HG03439 (cell line): ENCODE results near the gene SETD4.
"Not testable (repeated sequence)": the region's sequence is repeated elsewhere in the genome, so short reads cannot be mapped to it uniquely, and the experiment has no call there.

Experiments used
- ATAC-seq: cut with Tn5 transposase; IDR thresholded peaks from one replicate; pipeline ENCODE4 v1.9.1; 2021; ENCODE audit warnings: mild to moderate bottlenecking, moderate library complexity; ENCODE audit not compliant: unreplicated experiment

SETD4 gene

GRCh38 chr21:36060159-36060921 is at the start of gene SETD4:
Gene SETD4, minus strand, starts transcription at chr21:36060526. Its CDS starts 1,638 bp downstream, at chr21:36058888.
- peak; percentile 85 for ATAC-seq

GRCh38 chr21:36109868-36110267 is 49.5 kb upstream of the SETD4 start:
- ATAC-seq, result no peak

GRCh38 chr21:36105327-36105842 is 45.1 kb upstream of the SETD4 start:
- no peak for ATAC-seq

- no peak for ATAC-seq
These were observed 44.3 kb upstream of the SETD4 start for GRCh38 chr21:36104317-36105300.

GRCh38 chr21:36103434-36103833 is 43.1 kb upstream of the SETD4 start:
- ATAC-seq, result no peak

GRCh38 chr21:36100971-36101641 is 40.8 kb upstream of the SETD4 start:
- no peak for ATAC-seq

GRCh38 chr21:36099695-36100211 is 39.4 kb upstream of the SETD4 start:
- ATAC-seq, result not testable (repeated sequence)

- no peak for ATAC-seq
These were observed 38.7 kb upstream of the SETD4 start for GRCh38 chr21:36099000-36099399.

- no peak for ATAC-seq
These were observed 37.8 kb upstream of the SETD4 start for GRCh38 chr21:36098182-36098532.

GRCh38 chr21:36097427-36098181 is 37.3 kb upstream of the SETD4 start:
- no peak for ATAC-seq

- no peak for ATAC-seq
These were observed 36.3 kb upstream of the SETD4 start for GRCh38 chr21:36096398-36097290.

GRCh38 chr21:36093512-36093911 is 33.2 kb upstream of the SETD4 start:
- no peak for ATAC-seq

- ATAC-seq, result no peak
These were observed 32.4 kb upstream of the SETD4 start for GRCh38 chr21:36092681-36093080.

GRCh38 chr21:36089946-36090345 is 29.6 kb upstream of the SETD4 start:
- ATAC-seq, result no peak

- no peak for ATAC-seq
These were observed 27.2 kb upstream of the SETD4 start for GRCh38 chr21:36087362-36088138.

GRCh38 chr21:36082237-36082664 is 21.9 kb upstream of the SETD4 start:
- no peak for ATAC-seq

GRCh38 chr21:36080386-36080785 is 20.1 kb upstream of the SETD4 start:
- no peak for ATAC-seq

- ATAC-seq, result no peak
These were observed 19.3 kb upstream of the SETD4 start for GRCh38 chr21:36079671-36080070.
